Right lobe of liver (tissue), 4 donors: Measurements from ENCODE around the gene UNC119B.

Experiments used
- CTCF ChIP-seq, 4 donors: fragments of 200-600 bp in 3 of 4; fragments of 450-650 bp in 1 of 4; IDR thresholded peaks; one replicate each; pipeline versions ENCODE4 v1.5.1 to v1.8.0; 2016 to 2022; ENCODE audit warnings: antibody characterized with exemption in 4 of 4, mild to moderate bottlenecking in 2 of 4
- POLR2A ChIP-seq: fragments of 450-650 bp; IDR thresholded peaks from one replicate; pipeline ENCODE4 v1.6.1; 2017; ENCODE audit warnings: antibody characterized with exemption, mild to moderate bottlenecking
- donor health status: DM: no; HTN: no; CAD: no.
- donor health status: DM: no; HTN: no; CAD: no.
- donor health status: DM: no; HTN: yes; CAD: no.

- TF ChIP-seq CTCF (IDR thresholded peaks at IDR 0.05) (no peak), POLR2A (no peak)
Measured at GRCh38 chr12:120702637-120703036, 7.6 kb upstream of the UNC119B start.
